H1 (cell line): Measurements from ENCODE around the gene NPHP3. TPM values are rescaled to one million over a fixed set of nuclear protein-coding genes. Genes with fewer than 3 reads are reported as not detected.

ENCODE experiments used
- CHD1 ChIP-seq: IDR thresholded peaks from 2 replicates; pipeline ENCODE4 v1.6.1; 2012; ENCODE audit warnings: low read depth, low read length, improper control_type of control experiment
- CTBP2 ChIP-seq: IDR thresholded peaks from 2 replicates; pipeline ENCODE4 v1.7.0; 2011; ENCODE audit warnings: borderline replicate concordance, mild to moderate bottlenecking, moderate library complexity, mixed read lengths, low read length; ENCODE audit not compliant: insufficient read depth, insufficient read length
- NANOG ChIP-seq: IDR thresholded peaks from 2 replicates; pipeline ENCODE4 v1.6.1; 2011; ENCODE audit warnings: low read length, low read depth, mild to moderate bottlenecking, inconsistent platforms; ENCODE audit not compliant: insufficient read depth, poor library complexity, severe bottlenecking
- polyA plus RNA-seq, 7 experiments: library from polyadenylated mRNA; depleted of rRNA in 3 of 7; stranded (reverse) in 5 of 7; unstranded in 2 of 7; fragments of >200 nt in 5 of 7; fragments of 200-250 nt in 2 of 7; gene quantifications; 1 replicate in 5 of 7; 2 replicates in 1 of 7; 4 replicates in 1 of 7; pipeline versions ENCODE4 v1.2.1 to v1.2.3, GENCODE V29; 2011 to 2013; ENCODE audit warnings: missing spikeins in 2 of 7, mixed read lengths in 2 of 7
- total RNA-seq: library from RNA; stranded (reverse); fragmentation: NEBNext Ultra II Directional; extraction: Animal tissue kit (Norgen Biotek cat#: 25700); gene quantifications from 2 replicates; pipeline ENCODE4 v1.2.1, GENCODE V29; 2021

NPHP3 gene
- total and polyA plus RNA-seq, 2 of the 8 experiments (the other 6 are each of a cell fraction or from before 2014, with no cell fraction given): 6.8 to 14.8 TPM

DNA sequence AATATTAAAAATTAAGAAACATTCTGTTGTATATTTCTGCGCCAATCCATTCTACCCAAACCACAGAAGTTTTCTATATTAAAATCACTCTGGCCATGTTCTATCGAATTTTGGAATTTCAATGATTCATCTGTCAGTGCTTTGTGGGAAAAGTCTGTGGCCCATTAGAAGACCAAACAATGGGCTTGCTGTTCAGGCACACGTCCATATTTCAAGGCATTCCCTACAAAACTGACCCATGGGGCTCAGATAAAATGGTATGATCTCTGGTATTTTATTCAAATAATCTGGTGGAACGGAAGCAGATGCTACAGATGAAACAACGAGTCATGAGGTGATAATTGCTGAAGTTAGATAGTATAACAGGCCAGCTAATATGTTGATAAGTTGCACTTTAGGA, 12.4 kb downstream of the NPHP3 start (continued):
- no peak for TF ChIP-seq CHD1
- TF ChIP-seq NANOG: no peak
- no peak for TF ChIP-seq CTBP2
- TF ChIP-seq, all 59 proteins: peak for 0
